ENCODE measurements around the gene MT1F.

- TF ChIP-seq CTCF (IDR thresholded peaks at IDR 0.05; ENCODE audit: low read length) (no peak), EZH2 (IDR thresholded peaks at IDR 0.05; ENCODE audit: borderline replicate concordance, low read length) (no peak)
Measured at GRCh38 chr16:56645838-56646237, 11.9 kb upstream of the MT1F start.
